Lung (tissue), 12 donors: ENCODE measurements around the gene PCYT1B. TPM values are rescaled to one million over a fixed set of nuclear protein-coding genes. Genes with fewer than 3 reads are reported as not detected.

Source experiments
- ATAC-seq: fragments of 200-7000 bp; cut with Tn5 transposase; one replicate; pipeline ENCODE4 v1.9.1; 2020; ENCODE audit warnings: moderate number of reproducible peaks; ENCODE audit not compliant: insufficient read depth, low FRiP score
- DNase-seq, 3 donors: peaks; one replicate each; pipeline ENCODE4 v3.0.0-alpha.2; 2013 to 2017
- H3K27ac ChIP-seq, 2 donors: one replicate each; pipeline ENCODE4 v1.5.1; 2013; ENCODE audit warnings: mild to moderate bottlenecking in 2 of 2, moderate library complexity in 2 of 2, control low read depth in 1 of 2, inconsistent platforms in 1 of 2, low read depth in 1 of 2, low read length in 1 of 2
- H3K27me3 ChIP-seq, 3 donors: one replicate each; pipeline ENCODE4 v1.5.1; 2013; ENCODE audit warnings: low read length in 2 of 3; ENCODE audit not compliant: control insufficient read depth in 3 of 3, insufficient read depth in 3 of 3
- H3K36me3 ChIP-seq, 4 donors: one replicate each; pipeline ENCODE4 v1.5.1; 2013; ENCODE audit warnings: low read length in 4 of 4, mild to moderate bottlenecking in 1 of 4, moderate library complexity in 1 of 4; ENCODE audit not compliant: control insufficient read depth in 4 of 4, insufficient read depth in 4 of 4
- H3K4me1 ChIP-seq, 5 donors: one replicate each; pipeline ENCODE4 v1.5.1; 2013; ENCODE audit warnings: low read length in 5 of 5, mild to moderate bottlenecking in 2 of 5, moderate library complexity in 1 of 5; ENCODE audit not compliant: control insufficient read depth in 5 of 5, insufficient read depth in 5 of 5
- H3K4me3 ChIP-seq: one replicate; pipeline ENCODE4 v1.5.1; 2013; ENCODE audit warnings: mild to moderate bottlenecking, control low read depth, moderate library complexity
- H3K9ac ChIP-seq, 2 donors: one replicate each; pipeline ENCODE4 v1.5.1; 2013; ENCODE audit warnings: low read length in 2 of 2, control low read depth in 1 of 2; ENCODE audit not compliant: insufficient read depth in 1 of 2
- H3K9me3 ChIP-seq, 4 donors: one replicate each; pipeline ENCODE4 v1.5.1; 2013; ENCODE audit warnings: low read length in 3 of 4, mild to moderate bottlenecking in 1 of 4, moderate library complexity in 1 of 4; ENCODE audit not compliant: control insufficient read depth in 4 of 4, insufficient read depth in 3 of 4
- CTCF ChIP-seq: IDR thresholded peaks from 2 replicates; pipeline ENCODE4 v1.5.1; 2012; ENCODE audit warnings: mild to moderate bottlenecking; ENCODE audit errors: control extremely low read depth, extremely low read depth
- WGBS, 2 donors: extraction: QIAGEN DNeasy Blood & Tissue Kit; methylation state at CpG; one replicate each; pipeline ENCODE4 v1.1.7; 2013; 5-methylcytosine and 5-hydroxymethylcytosine counted together
- polyA plus RNA-seq, 2 donors: library from polyadenylated mRNA; stranded (reverse); fragments of 200-250 nt; gene quantifications; one replicate each; pipeline ENCODE4 v1.2.1, GENCODE V29; 2013
- total RNA-seq, 2 donors: library from RNA; depleted of rRNA in 1 of 2; stranded (reverse); fragments of >200 nt in 1 of 2; gene quantifications; one replicate each; pipeline ENCODE4 v1.2.1, GENCODE V29; 2014 to 2021
- donor health status: control.
- donor health status: control.
- donor health status: Bipolar disorder and iron deficiency.
- donor health status: healthy.
- donor health status: DM: yes; HTN: yes; CAD: no.

The PCYT1B gene
- total and polyA plus RNA-seq, 4 donors = 0.35 to 5.0 (median 2.4) TPM

DNA sequence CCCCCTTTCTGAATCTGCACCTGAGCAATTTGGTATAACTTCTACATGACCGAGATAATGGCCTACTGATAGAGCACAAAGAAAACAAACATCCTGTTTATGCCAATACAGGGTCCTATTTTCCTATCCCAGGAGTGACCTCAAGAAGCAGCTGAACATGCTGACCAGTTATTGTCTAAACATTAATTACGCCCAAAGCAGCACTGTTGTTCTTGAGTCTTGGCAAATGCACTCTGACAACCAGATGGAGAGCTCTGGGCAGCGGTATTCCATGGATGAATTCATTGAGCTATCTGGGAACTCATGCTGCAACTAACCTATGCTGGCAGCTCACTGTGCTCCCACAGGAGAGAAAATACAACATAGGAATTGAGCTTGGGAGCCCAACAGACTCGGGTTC, 52.6 kb downstream of the PCYT1B start:
- WGBS, 2 donors = 73 to 84% methylated on average over 4 of the region's 4 CpGs
- TF ChIP-seq CTCF = no peak
- H3K27me3 ChIP-seq = peaks cover 3 to 21% (median 6%) of the 10 kb centered on the region in 3 donors
- no peak overlapping the region for H3K9ac ChIP-seq
- H3K27ac ChIP-seq = no peak overlapping the region
- no peaks in the 10 kb centered on the region for H3K4me1 ChIP-seq
- ATAC-seq (no peak), DNase-seq (no peak)
- H3K4me3 ChIP-seq = no peak overlapping the region
- H3K36me3 ChIP-seq = peaks cover 0 to 2% (median 0%) of the 10 kb centered on the region in 4 donors
- no peaks in the 10 kb centered on the region for H3K9me3 ChIP-seq

- H3K4me1 ChIP-seq = no peaks in the 10 kb centered on the region
- DNase-seq (no peak), ATAC-seq (no peak)
- WGBS, 2 donors = 86 to 94% methylated on average over 5 of the region's 5 CpGs
- H3K36me3 ChIP-seq = peaks cover 0 to 4% (median 0%) of the 10 kb centered on the region in 4 donors
- peaks cover 2 to 30% (median 5%) of the 10 kb centered on the region in 3 donors for H3K27me3 ChIP-seq
- no peak overlapping the region for H3K4me3 ChIP-seq
- no peak overlapping the region for H3K27ac ChIP-seq
- no peak overlapping the region for H3K9ac ChIP-seq
- no peaks in the 10 kb centered on the region for H3K9me3 ChIP-seq
- TF ChIP-seq CTCF = no peak
These were observed 57.0 kb downstream of the PCYT1B start for GRCh38 chrX:24590111-24590510.

DNA sequence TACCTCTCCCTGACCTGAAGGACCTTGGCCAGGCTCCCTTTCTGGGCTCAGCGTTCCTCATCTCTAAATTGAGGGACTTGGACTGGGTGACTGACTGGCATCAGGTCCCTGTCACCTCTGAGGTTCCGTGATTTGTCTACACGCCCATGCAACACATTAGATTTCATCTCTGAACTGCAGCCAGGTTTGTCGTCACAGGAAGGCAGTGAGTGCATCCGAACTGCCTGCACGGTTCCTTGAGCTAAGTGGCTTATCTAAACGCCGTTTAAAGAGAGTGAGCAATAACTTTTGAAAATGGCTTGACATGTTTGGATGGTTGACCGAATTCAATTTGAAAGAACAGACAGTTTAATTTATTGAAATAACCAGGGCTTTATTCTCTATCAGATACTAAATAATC, 70.1 kb downstream of the PCYT1B start:
- Histone ChIP-seq H3K36me3 (no peaks in the 10 kb centered on the region), H3K27me3 (peaks cover 0 to 33% (median 4%) of the 10 kb centered on the region in 3 donors), H3K9me3 (peaks cover 0 to 3% (median 0%) of the 10 kb centered on the region in 4 donors), H3K4me1 (no peaks in the 10 kb centered on the region), H3K27ac (no peak overlapping the region), H3K4me3 (no peak overlapping the region), H3K9ac (no peak overlapping the region)
- DNase-seq (no peak), ATAC-seq (no peak)
- TF ChIP-seq CTCF = no peak
- 73 to 82% methylated on average over 9 of the region's 9 CpGs for WGBS, 2 donors

- DNase-seq (no peak), ATAC-seq (no peak)
- 76 to 96% methylated on average over 1 of the region's 1 CpG for WGBS, 2 donors
- Histone ChIP-seq H3K4me1 (no peaks in the 10 kb centered on the region), H3K36me3 (no peaks in the 10 kb centered on the region), H3K27ac (no peak overlapping the region), H3K9me3 (peaks cover 0 to 3% (median 0%) of the 10 kb centered on the region in 4 donors), H3K9ac (no peak overlapping the region), H3K27me3 (peaks cover 0 to 32% (median 4%) of the 10 kb centered on the region in 3 donors), H3K4me3 (no peak overlapping the region)
- TF ChIP-seq CTCF = no peak
These were observed 71.7 kb downstream of the PCYT1B start for GRCh38 chrX:24575496-24575895.
